Retinal pigment epithelial cell (primary cell): ENCODE data around the gene TLNRD1.

Experiments
- DNase-seq: peaks from one replicate; pipeline ENCODE4 v3.0.0-alpha.2; 2010; ENCODE audit warnings: low read depth
- H3K4me3 ChIP-seq: 2 replicates; pipeline ENCODE4 v1.5.1; 2011; ENCODE audit warnings: mild to moderate bottlenecking, low read length, control low read depth, moderate library complexity
- TF ChIP-seq, protein P1 (sequence below): conservative IDR thresholded peaks from 2 replicates; pipeline ENCODE4 v1.5.1; 2011; ENCODE audit warnings: low read depth, low read length, control low read depth, inconsistent platforms

TLNRD1 gene

DNA sequence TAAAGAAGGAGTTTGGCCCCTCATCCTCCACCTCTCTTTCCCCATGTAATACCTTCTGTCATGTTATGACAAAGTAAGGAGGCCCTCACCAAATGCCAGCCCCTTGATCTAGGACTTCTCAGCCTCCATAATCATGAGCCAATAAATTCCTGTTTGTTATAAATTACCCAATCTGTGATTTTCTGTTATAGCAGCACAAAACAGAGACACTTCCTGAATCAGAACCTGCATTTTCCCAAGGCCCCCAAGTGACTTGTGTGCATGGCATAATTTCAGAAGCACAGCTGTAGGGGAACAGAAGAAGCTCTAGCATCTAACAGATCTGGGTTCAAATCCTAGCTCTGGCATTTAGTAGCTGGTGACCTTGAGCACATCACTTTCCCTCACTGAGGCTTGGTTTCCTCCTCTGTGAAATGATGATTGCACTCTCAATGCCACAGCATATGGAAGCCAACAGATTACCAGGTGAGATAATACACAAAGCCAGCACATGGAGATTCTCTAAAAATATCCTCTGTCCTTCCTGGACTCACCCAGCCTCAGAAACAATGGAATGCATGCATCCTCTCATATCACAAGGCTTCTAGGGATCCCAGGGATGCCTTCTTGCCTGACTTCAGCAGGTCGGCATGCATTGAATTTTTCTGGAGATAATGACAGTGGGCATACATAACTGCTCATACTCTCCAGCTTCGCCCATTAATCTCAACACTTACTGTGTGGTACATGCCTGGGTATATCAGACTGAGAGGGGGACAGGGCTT is 26.3 kb downstream of the TLNRD1 start:
- TF ChIP-seq, protein P1, sequence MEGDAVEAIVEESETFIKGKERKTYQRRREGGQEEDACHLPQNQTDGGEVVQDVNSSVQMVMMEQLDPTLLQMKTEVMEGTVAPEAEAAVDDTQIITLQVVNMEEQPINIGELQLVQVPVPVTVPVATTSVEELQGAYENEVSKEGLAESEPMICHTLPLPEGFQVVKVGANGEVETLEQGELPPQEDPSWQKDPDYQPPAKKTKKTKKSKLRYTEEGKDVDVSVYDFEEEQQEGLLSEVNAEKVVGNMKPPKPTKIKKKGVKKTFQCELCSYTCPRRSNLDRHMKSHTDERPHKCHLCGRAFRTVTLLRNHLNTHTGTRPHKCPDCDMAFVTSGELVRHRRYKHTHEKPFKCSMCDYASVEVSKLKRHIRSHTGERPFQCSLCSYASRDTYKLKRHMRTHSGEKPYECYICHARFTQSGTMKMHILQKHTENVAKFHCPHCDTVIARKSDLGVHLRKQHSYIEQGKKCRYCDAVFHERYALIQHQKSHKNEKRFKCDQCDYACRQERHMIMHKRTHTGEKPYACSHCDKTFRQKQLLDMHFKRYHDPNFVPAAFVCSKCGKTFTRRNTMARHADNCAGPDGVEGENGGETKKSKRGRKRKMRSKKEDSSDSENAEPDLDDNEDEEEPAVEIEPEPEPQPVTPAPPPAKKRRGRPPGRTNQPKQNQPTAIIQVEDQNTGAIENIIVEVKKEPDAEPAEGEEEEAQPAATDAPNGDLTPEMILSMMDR, result no peak
- no peak for DNase-seq
- no peak overlapping the region for H3K4me3 ChIP-seq

- no peak overlapping the region for H3K4me3 ChIP-seq
- TF ChIP-seq, protein P1, result no peak
- DNase-seq, result no peak
Observed at GRCh38 chr15:81029414-81030300, 28.9 kb downstream of the TLNRD1 start.

DNA sequence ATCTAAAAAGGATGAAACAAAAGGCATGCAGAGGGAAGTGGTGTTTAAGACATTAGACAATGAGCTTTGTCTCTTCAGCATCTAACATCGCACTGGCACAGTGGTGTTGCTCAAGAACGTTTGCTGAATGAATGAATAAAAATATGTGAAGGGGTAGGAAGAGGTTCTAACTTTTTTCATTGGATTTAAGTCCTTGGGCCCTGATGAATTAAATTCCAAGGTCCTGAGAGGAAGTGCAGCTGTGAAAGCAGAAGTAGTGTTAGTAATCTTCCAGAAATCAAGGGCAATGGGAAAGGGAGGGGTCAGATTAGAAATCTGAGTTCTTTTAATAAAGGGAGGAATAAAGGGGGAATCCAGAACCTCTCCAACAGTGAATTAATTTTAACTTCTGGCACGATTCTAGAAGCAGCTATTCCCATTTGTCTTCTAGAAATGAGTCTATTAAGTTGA is 29.6 kb downstream of the TLNRD1 start:
- H3K4me3 ChIP-seq, result no peak overlapping the region
- DNase-seq, result no peak
- TF ChIP-seq, protein P1, result no peak

DNA sequence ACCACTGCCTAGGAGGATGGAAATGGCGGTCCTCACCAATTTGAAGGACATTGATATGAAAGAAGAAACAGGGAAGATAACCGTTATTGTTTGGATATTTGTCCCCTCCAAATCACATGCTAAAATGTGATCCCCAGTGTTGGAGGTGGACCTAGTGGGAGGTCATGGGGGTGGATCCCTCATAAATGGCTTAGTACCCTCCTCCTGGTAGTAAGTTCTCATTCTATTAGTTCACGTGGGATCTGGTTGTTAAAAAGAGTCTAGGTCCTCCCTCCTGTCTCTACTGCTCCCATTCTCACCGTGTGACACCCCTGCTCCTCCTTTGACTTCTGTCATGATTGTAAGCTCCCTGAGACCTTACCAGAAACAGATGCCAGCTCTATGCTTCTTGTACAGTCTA is 30.5 kb downstream of the TLNRD1 start:
- TF ChIP-seq, protein P1, result no peak
- no peak for DNase-seq
- no peak overlapping the region for H3K4me3 ChIP-seq

GRCh38 chr15:81032355-81032754 is 31.6 kb downstream of the TLNRD1 start:
- H3K4me3 ChIP-seq, result no peak overlapping the region
- no peak for DNase-seq
- TF ChIP-seq, protein P1, result no peak

GRCh38 chr15:81032818-81033217 is 32.1 kb downstream of the TLNRD1 start:
- no peak for DNase-seq
- no peak overlapping the region for H3K4me3 ChIP-seq
- TF ChIP-seq, protein P1, result no peak
